GM12875 (cell line): ENCODE measurements around the gene ERRFI1.

Experiments
- H3K4me3 ChIP-seq: one replicate; pipeline ENCODE4 v1.5.1; 2011; ENCODE audit warnings: low read depth, low read length, control low read depth
- CTCF ChIP-seq: IDR thresholded peaks from 2 replicates; pipeline ENCODE4 v1.5.1; 2011; ENCODE audit warnings: low read depth, mild to moderate bottlenecking, control low read depth, inconsistent platforms, low read length, moderate library complexity, borderline replicate concordance; ENCODE audit not compliant: insufficient read depth

ERRFI1 gene

GRCh38 chr1:8040586-8040985, 14.5 kb upstream of the ERRFI1 start:
- TF ChIP-seq CTCF, result no peak
- H3K4me3 ChIP-seq, result no peak overlapping the region

DNA sequence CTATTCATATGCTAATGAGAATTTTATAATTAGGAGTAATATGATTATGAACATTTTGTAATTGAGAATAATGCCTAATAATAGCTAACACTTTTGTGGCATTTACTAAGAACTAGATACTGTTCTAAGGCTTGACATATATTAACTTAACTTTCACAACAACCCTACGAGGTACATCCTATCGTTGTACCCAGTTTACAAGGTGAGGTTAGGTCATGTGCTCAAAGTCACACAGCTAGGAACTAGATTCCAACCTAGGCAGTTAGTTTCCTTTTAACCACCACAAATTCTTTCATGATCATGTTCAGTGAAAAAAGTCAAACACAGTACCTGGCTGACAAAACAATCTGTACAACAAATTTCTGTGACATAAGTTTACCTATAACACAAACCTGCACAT, 13.0 kb upstream of the ERRFI1 start:
- no peak for TF ChIP-seq CTCF
- no peak overlapping the region for H3K4me3 ChIP-seq

DNA sequence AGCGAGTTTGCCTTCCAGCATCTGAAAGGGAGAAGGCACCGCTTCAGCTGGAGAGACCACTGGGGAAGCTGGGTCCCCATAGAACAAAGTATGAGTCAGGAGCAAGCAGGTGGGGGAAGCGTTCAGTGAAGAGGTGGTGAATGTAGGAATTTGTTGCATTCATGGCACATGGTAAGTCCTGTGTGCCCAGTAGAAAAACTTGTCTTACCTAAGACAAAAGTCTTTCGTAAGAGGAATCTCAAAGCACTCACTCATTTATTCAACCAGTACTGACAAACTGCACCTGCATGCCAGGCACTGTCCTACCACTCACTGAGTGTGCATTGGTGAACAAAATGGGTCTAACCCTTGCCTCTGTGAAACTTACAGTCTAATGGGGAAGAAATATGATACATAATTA, 9.2 kb upstream of the ERRFI1 start:
- H3K4me3 ChIP-seq, result no peak overlapping the region
- TF ChIP-seq CTCF, result no peak

DNA sequence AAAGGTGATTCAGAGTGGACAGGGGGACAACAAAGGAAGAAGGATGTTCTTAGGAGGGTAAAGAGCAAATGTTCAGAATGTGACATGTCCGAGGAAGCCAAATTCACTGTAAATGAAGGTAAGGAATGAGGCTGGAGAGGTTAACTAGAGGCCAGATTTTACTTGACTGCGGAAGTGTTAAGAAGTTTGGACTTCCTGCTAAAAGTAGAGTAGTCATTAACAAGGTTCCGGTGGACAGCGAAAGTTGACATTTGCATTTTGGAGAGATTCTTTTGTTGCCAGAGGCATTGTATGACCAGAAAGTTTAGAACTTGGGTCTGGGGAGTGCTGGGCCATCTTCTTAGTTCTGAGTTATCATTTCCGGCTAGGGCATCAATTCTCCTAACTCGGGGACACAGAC, 7.2 kb upstream of the ERRFI1 start:
- H3K4me3 ChIP-seq, result no peak overlapping the region
- TF ChIP-seq CTCF, result no peak

GRCh38 chr1:8032366-8032910, 6.3 kb upstream of the ERRFI1 start:
- no peak overlapping the region for H3K4me3 ChIP-seq

DNA sequence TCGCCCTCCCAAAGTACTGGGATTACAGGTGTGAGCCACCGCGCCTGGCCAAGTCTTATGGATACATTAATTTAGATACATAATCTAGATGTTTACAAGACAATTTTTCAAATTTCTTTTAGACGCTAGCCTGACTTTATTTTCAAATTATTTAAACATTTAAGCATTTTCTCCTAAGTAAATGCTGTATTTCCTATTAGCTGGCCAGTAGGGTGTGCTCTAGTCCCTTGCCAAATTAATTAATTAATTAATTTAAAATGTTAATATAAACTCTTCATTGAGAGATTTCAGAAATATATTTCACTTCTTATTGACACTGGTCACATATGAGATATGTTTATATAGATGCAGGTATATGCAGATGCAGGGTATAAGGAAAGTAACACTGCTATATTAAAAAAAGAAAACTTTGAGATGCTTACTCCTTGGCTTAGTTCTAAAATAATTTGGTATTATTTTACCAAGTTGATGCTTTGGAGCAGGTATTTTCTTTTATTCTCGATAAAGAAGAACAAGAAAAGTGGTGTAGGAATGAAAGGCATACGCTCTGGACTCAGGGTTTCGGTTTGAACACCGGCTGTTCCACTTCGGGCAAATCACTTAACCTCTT, 5.2 kb upstream of the ERRFI1 start:
- no peak overlapping the region for H3K4me3 ChIP-seq
- no peak for TF ChIP-seq CTCF

More at GRCh38 chr1:8032366-8032910, 6.3 kb upstream of the ERRFI1 start:
- TF ChIP-seq CTCF, result no peak

GRCh38 chr1:8028571-8028910, 2.4 kb upstream of the ERRFI1 start:
- no peak overlapping the region for H3K4me3 ChIP-seq
- no peak for TF ChIP-seq CTCF
